Liver (tissue), 9 donors: ENCODE data around the gene PCDHGB6. TPM values are rescaled to one million over a fixed set of nuclear protein-coding genes. Genes with fewer than 3 reads are reported as not detected.
A peak's percentile ranks its signal among the peaks of the same experiment; 100 is the strongest.

Experiments
- DNase-seq: peaks from one replicate; pipeline ENCODE4 v3.0.0-alpha.2; 2017; ENCODE audit warnings: low spot score
- H3K27ac ChIP-seq, 2 donors: one replicate each; pipeline ENCODE4 v1.7.0; 2013; ENCODE audit warnings: inconsistent platforms in 2 of 2, low read length in 2 of 2, control low read depth in 1 of 2, low read depth in 1 of 2, mild to moderate bottlenecking in 1 of 2
- H3K27me3 ChIP-seq, 4 donors: one replicate each; pipeline versions ENCODE4 v1.6.1 to v1.7.0; 2013; ENCODE audit warnings: low read length in 3 of 4, inconsistent platforms in 1 of 4, mild to moderate bottlenecking in 1 of 4, moderate library complexity in 1 of 4; ENCODE audit not compliant: control insufficient read depth in 4 of 4, insufficient read depth in 4 of 4
- H3K36me3 ChIP-seq, 4 donors: one replicate each; pipeline versions ENCODE4 v1.6.1 to v1.7.0; 2013; ENCODE audit warnings: low read length in 3 of 4, mild to moderate bottlenecking in 3 of 4, low read depth in 1 of 4, moderate library complexity in 1 of 4; ENCODE audit not compliant: control insufficient read depth in 4 of 4, insufficient read depth in 3 of 4
- H3K4me1 ChIP-seq, 4 donors: one replicate each; pipeline versions ENCODE4 v1.6.1 to v1.7.0; 2013; ENCODE audit warnings: low read length in 3 of 4, mild to moderate bottlenecking in 3 of 4, moderate library complexity in 1 of 4; ENCODE audit not compliant: control insufficient read depth in 4 of 4, insufficient read depth in 4 of 4
- H3K4me3 ChIP-seq, 3 donors: one replicate each; pipeline versions ENCODE4 v1.6.1 to v1.7.0; 2013; ENCODE audit warnings: low read length in 3 of 3, control low read depth in 1 of 3, low read depth in 1 of 3, mild to moderate bottlenecking in 1 of 3
- H3K9ac ChIP-seq, 2 donors: one replicate each; pipeline ENCODE4 v1.7.0; 2013; ENCODE audit warnings: low read length in 2 of 2, mild to moderate bottlenecking in 2 of 2, moderate library complexity in 2 of 2, control low read depth in 1 of 2, low read depth in 1 of 2
- H3K9me3 ChIP-seq, 4 donors: one replicate each; pipeline versions ENCODE4 v1.6.1 to v1.7.0; 2013; ENCODE audit warnings: low read length in 3 of 4; ENCODE audit not compliant: control insufficient read depth in 4 of 4
- ATF3 ChIP-seq: IDR thresholded peaks from 2 replicates; pipeline ENCODE4 v1.6.1; 2016; ENCODE audit warnings: antibody characterized with exemption
- CTCF ChIP-seq: fragments of 150-350 bp; IDR thresholded peaks from 2 replicates; pipeline ENCODE4 v1.5.1; 2017; ENCODE audit warnings: improper control_type of control experiment, low read depth, low read length; ENCODE audit not compliant: missing input control
- EGR1 ChIP-seq, 2 donors: IDR thresholded peaks; 2 replicates each; pipeline ENCODE4 v1.6.1; 2016 to 2018; ENCODE audit warnings: antibody characterized with exemption in 2 of 2, low read depth in 2 of 2
- FOXA1 ChIP-seq: IDR thresholded peaks from 2 replicates; pipeline ENCODE4 v1.6.1; 2016; ENCODE audit warnings: antibody characterized with exemption
- FOXA2 ChIP-seq: IDR thresholded peaks from 2 replicates; pipeline ENCODE4 v1.6.1; 2016; ENCODE audit warnings: antibody characterized with exemption
- GABPA ChIP-seq, 2 donors: IDR thresholded peaks in 1 of 2; conservative IDR thresholded peaks in 1 of 2; 2 replicates each; pipeline ENCODE4 v1.6.1; 2016; ENCODE audit warnings: antibody characterized with exemption in 2 of 2, mild to moderate bottlenecking in 1 of 2, moderate library complexity in 1 of 2
- HNF4A ChIP-seq, 2 donors: conservative IDR thresholded peaks; 2 replicates each; pipeline ENCODE4 v1.6.1; 2016; ENCODE audit warnings: antibody characterized with exemption in 2 of 2, mild to moderate bottlenecking in 2 of 2
- HNF4G ChIP-seq: IDR thresholded peaks from 2 replicates; pipeline ENCODE4 v1.6.1; 2016; ENCODE audit warnings: antibody characterized with exemption
- JUND ChIP-seq, 2 donors: IDR thresholded peaks; 2 replicates each; pipeline ENCODE4 v1.6.1; 2016; ENCODE audit warnings: antibody characterized with exemption in 2 of 2
- MAX ChIP-seq: IDR thresholded peaks from 2 replicates; pipeline ENCODE4 v1.6.1; 2016; ENCODE audit warnings: antibody characterized with exemption
- NR2F2 ChIP-seq: IDR thresholded peaks from 2 replicates; pipeline ENCODE4 v1.6.1; 2016; ENCODE audit warnings: antibody characterized with exemption
- RAD21 ChIP-seq, 2 donors: IDR thresholded peaks; 2 replicates each; pipeline ENCODE4 v1.6.1; 2016; ENCODE audit warnings: antibody characterized with exemption in 2 of 2, mild to moderate bottlenecking in 2 of 2
- REST ChIP-seq: IDR thresholded peaks from 2 replicates; pipeline ENCODE4 v1.6.1; 2016; ENCODE audit warnings: antibody characterized with exemption, mild to moderate bottlenecking
- RXRA ChIP-seq, 2 donors: IDR thresholded peaks; 2 replicates each; pipeline ENCODE4 v1.6.1; 2017 to 2018; ENCODE audit warnings: antibody characterized with exemption in 2 of 2, mild to moderate bottlenecking in 1 of 2
- SP1 ChIP-seq: IDR thresholded peaks from 2 replicates; pipeline ENCODE4 v1.6.1; 2018; ENCODE audit warnings: antibody characterized with exemption, mild to moderate bottlenecking
- TAF1 ChIP-seq: conservative IDR thresholded peaks from 2 replicates; pipeline ENCODE4 v1.6.1; 2016; ENCODE audit warnings: antibody characterized with exemption, mild to moderate bottlenecking
- YY1 ChIP-seq: IDR thresholded peaks from 2 replicates; pipeline ENCODE4 v1.6.1; 2016; ENCODE audit warnings: antibody characterized with exemption, mild to moderate bottlenecking
- ZBTB33 ChIP-seq: IDR thresholded peaks from 2 replicates; pipeline ENCODE4 v1.6.1; 2016; ENCODE audit warnings: antibody characterized with exemption
- WGBS: extraction: QIAGEN DNeasy Blood & Tissue Kit; methylation state at CpG from one replicate; pipeline ENCODE4 v1.1.7; 2013; 5-methylcytosine and 5-hydroxymethylcytosine counted together
- polyA plus RNA-seq, 2 donors: library from polyadenylated mRNA; stranded (reverse) in 1 of 2; unstranded in 1 of 2; fragments of 200-250 nt in 1 of 2; fragments of >200 nt in 1 of 2; fragmentation: Nextera tagmentation in 1 of 2; extraction: Ambion mirVana in 1 of 2; gene quantifications; one replicate each; pipeline versions ENCODE4 v1.2.1 to v1.2.3, GENCODE V29; 2013 to 2015
- total RNA-seq, 2 donors: library from RNA; depleted of rRNA; stranded (reverse); fragments of >200 nt; gene quantifications; one replicate each; pipeline ENCODE4 v1.2.3, GENCODE V29; 2014
- donor health status: healthy.
- donor health status: healthy.
- donor health status: healthy.
- donor health status: healthy.
- donor health status: healthy.

PCDHGB6 gene
- total and polyA plus RNA-seq, 4 donors: 0.53 to 2.8 (median 1.6) TPM

- Histone ChIP-seq H3K27me3 (peaks cover 0 to 3% (median 0%) of the 10 kb centered on the region in 4 donors), H3K9ac (no peak overlapping the region), H3K36me3 (no peaks in the 10 kb centered on the region), H3K9me3 (peaks cover 16 to 63% (median 36%) of the 10 kb centered on the region in 4 donors), H3K4me3 (peak overlapping the region in 2 of 3 donors; percentile 27 to 63), H3K4me1 (peaks cover 0 to 4% (median 0%) of the 10 kb centered on the region in 4 donors), H3K27ac (no peak overlapping the region)
- 27% methylated on average over 22 of the region's 22 CpGs for WGBS
- DNase-seq: no peak
- TF ChIP-seq GABPA (IDR thresholded peaks at IDR 0.05 in 1 of 2, conservative IDR thresholded peaks at IDR 0.05 in 1 of 2): no peak
- no peak for TF ChIP-seq JUND (IDR thresholded peaks at IDR 0.05)
- no peak for TF ChIP-seq REST
- TF ChIP-seq TAF1: no peak
- no peak for TF ChIP-seq FOXA2
- no peak for TF ChIP-seq HNF4G
- TF ChIP-seq CTCF: no peak
- no peak for TF ChIP-seq FOXA1
- TF ChIP-seq NR2F2: no peak
- no peak for TF ChIP-seq SP1
- no peak for TF ChIP-seq YY1
- no peak for TF ChIP-seq HNF4A (conservative IDR thresholded peaks at IDR 0.05)
- TF ChIP-seq MAX: no peak
- TF ChIP-seq ZBTB33: no peak
- TF ChIP-seq ATF3: no peak
- TF ChIP-seq RXRA (IDR thresholded peaks at IDR 0.05): no peak
- TF ChIP-seq EGR1 (IDR thresholded peaks at IDR 0.05; ENCODE audit: low read depth in 2 of 2): no peak
- TF ChIP-seq RAD21 (IDR thresholded peaks at IDR 0.05): no peak
Observed at GRCh38 chr5:141403387-141403786, 4.4 kb upstream of the PCDHGB6 start.
